C4-2B (cell line): Measurements from ENCODE around the gene TNFAIP8L3.

Experiments used
- ZFX ChIP-seq: fragments of 450-650 bp; IDR thresholded peaks from 2 replicates; pipeline ENCODE4 v1.6.1; 2017
- TF ChIP-seq, protein P1 (sequence below): fragments of 450-650 bp; conservative IDR thresholded peaks from 2 replicates; pipeline ENCODE4 v1.5.1; 2017; ENCODE audit warnings: mild to moderate bottlenecking

- TF ChIP-seq, protein P1, sequence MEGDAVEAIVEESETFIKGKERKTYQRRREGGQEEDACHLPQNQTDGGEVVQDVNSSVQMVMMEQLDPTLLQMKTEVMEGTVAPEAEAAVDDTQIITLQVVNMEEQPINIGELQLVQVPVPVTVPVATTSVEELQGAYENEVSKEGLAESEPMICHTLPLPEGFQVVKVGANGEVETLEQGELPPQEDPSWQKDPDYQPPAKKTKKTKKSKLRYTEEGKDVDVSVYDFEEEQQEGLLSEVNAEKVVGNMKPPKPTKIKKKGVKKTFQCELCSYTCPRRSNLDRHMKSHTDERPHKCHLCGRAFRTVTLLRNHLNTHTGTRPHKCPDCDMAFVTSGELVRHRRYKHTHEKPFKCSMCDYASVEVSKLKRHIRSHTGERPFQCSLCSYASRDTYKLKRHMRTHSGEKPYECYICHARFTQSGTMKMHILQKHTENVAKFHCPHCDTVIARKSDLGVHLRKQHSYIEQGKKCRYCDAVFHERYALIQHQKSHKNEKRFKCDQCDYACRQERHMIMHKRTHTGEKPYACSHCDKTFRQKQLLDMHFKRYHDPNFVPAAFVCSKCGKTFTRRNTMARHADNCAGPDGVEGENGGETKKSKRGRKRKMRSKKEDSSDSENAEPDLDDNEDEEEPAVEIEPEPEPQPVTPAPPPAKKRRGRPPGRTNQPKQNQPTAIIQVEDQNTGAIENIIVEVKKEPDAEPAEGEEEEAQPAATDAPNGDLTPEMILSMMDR: no peak
- TF ChIP-seq ZFX: no peak
Observed at GRCh38 chr15:51103330-51103729, 8.6 kb upstream of the TNFAIP8L3 start.
